ENCODE data around the gene DISC1. TPM values are rescaled to one million over a fixed set of nuclear protein-coding genes. Genes with fewer than 3 reads are reported as not detected.

Gene DISC1
- total RNA-seq, 1 experiment from 2014 or later, result 1.8 TPM

DNA sequence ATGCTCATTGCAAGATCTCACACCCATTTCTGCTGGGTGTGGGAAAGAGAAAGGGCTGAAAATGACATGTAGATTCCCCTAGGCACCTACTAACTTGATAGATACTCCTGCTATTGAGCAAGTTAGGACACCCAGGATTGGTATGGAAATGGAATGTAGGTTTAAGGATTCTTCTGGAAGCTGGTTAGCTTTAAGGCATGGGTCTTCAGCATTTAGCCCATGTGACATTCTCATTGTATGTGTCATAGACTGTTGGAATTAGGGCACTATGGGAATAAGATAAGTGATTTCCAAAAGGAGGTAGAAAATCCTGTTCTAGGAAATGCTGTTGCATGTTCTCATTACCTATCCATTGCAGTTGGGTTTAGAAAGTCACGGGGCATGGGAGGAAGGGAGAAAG lies 76.2 kb downstream of the DISC1 start:
- Histone ChIP-seq H3K27me3 (ENCODE audit: insufficient read depth, low read length) (no peaks in the 10 kb centered on the region), H3K9me2 (ENCODE audit: insufficient read depth) (no peaks in the 10 kb centered on the region), H3K9ac (ENCODE audit: low read length) (no peak overlapping the region), H3K4me1 (ENCODE audit: control insufficient read depth in 1 of 2, insufficient read depth in 2 of 2, low read length in 2 of 2) (no peaks in the 10 kb centered on the region), H3K36me3 (ENCODE audit: control insufficient read depth in 1 of 2, insufficient read depth in 2 of 2, low read length in 2 of 2) (no peaks in the 10 kb centered on the region), H4K20me1 (ENCODE audit: insufficient read depth) (no peaks in the 10 kb centered on the region), H3K4me3 (replicated peaks in 1 of 2; ENCODE audit: low read depth in 1 of 2, low read length in 2 of 2) (no peak overlapping the region), H2AFZ (ENCODE audit: low read depth, low read length, poor library complexity, severe bottlenecking) (no peak overlapping the region), H3K79me2 (ENCODE audit: insufficient read depth, low read length) (no peaks in the 10 kb centered on the region), H3K27ac (ENCODE audit: low read depth, low read length) (no peak overlapping the region), H3K9me3 (ENCODE audit: control insufficient read depth in 1 of 2, insufficient read depth in 1 of 2, low read depth in 1 of 2, low read length in 2 of 2) (no peaks in the 10 kb centered on the region), H3K4me2 (ENCODE audit: low read length) (no peak overlapping the region)
- POLR2A ChIA-PET, result no interaction called here
- no peak for ATAC-seq
- BruUV-seq (replicated peaks), result no TSS peak
- RAD21 ChIA-PET (ENCODE audit: low non-redundant PET in 1 of 2, low total read pairs in 2 of 2, uncharacterized antibody in 2 of 2, unreplicated experiment in 2 of 2), result no interaction called here
- no peak for TF ChIP-seq ZFX (IDR thresholded peaks at IDR 0.05)
- TF ChIP-seq SIN3A (IDR thresholded peaks at IDR 0.05; ENCODE audit: low read depth), result no peak
- TF ChIP-seq, protein P1, sequence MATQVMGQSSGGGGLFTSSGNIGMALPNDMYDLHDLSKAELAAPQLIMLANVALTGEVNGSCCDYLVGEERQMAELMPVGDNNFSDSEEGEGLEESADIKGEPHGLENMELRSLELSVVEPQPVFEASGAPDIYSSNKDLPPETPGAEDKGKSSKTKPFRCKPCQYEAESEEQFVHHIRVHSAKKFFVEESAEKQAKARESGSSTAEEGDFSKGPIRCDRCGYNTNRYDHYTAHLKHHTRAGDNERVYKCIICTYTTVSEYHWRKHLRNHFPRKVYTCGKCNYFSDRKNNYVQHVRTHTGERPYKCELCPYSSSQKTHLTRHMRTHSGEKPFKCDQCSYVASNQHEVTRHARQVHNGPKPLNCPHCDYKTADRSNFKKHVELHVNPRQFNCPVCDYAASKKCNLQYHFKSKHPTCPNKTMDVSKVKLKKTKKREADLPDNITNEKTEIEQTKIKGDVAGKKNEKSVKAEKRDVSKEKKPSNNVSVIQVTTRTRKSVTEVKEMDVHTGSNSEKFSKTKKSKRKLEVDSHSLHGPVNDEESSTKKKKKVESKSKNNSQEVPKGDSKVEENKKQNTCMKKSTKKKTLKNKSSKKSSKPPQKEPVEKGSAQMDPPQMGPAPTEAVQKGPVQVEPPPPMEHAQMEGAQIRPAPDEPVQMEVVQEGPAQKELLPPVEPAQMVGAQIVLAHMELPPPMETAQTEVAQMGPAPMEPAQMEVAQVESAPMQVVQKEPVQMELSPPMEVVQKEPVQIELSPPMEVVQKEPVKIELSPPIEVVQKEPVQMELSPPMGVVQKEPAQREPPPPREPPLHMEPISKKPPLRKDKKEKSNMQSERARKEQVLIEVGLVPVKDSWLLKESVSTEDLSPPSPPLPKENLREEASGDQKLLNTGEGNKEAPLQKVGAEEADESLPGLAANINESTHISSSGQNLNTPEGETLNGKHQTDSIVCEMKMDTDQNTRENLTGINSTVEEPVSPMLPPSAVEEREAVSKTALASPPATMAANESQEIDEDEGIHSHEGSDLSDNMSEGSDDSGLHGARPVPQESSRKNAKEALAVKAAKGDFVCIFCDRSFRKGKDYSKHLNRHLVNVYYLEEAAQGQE (IDR thresholded peaks at IDR 0.05; ENCODE audit: low read depth), result no peak
- TF ChIP-seq POLR2AphosphoS5 (IDR thresholded peaks at IDR 0.05; ENCODE audit: low read depth, low read length), result no peak
- CTCF ChIA-PET, result interaction anchor here (0.6 kb wide), 1 partner anchor 54 kb away, joined by 4 read pairs; no protein-coding TSS in a partner anchor
- intact Hi-C loops (cut with micrococcal nuclease), result no loop called here
- no peak for DNase-seq (ENCODE audit: low read depth, low spot score)
